ENCODE results near the gene ABCC8. TPM values are rescaled to one million over a fixed set of nuclear protein-coding genes. Genes with fewer than 3 reads are reported as not detected.

Gene ABCC8
- total and polyA plus RNA-seq, 9 of the 15 experiments (the other 6 are each of a cell fraction or from before 2014, with no cell fraction given), result not detected

DNA sequence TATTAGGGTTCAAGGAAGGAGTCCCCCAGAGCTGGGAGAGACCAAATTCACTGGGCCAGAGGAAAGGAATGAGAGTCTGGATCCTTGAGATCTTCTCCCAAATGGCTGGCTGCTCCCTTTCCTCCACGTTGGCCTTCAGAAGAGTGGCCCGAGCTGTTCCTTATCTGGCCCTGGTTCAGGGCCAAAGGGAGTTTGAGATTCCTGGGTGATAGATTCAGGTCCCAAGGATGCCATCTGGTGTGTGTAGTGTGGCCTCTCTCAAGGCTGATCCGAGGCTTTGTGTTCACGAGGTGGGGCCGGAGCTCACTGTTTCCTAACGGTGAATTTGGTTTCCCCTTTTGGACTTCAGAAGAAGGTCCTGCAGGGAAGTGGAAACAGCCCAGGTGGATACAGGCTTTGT lies 17.4 kb upstream of the ABCC8 start:
- no peak for FAIRE-seq
- Histone ChIP-seq H3K9me1 (ENCODE audit: control insufficient read depth, insufficient read depth, low read length) (peaks cover 4% of the 10 kb centered on the region), H3K4me1 (replicated peaks in 1 of 2; ENCODE audit: control insufficient read depth in 2 of 2, insufficient read depth in 2 of 2, low read length in 2 of 2) (no peaks in the 10 kb centered on the region), H3K9me3 (replicated peaks; ENCODE audit: control insufficient read depth, insufficient read depth, low read depth, low read length) (no peaks in the 10 kb centered on the region), H3K27me3 (ENCODE audit: control insufficient read depth in 2 of 2, insufficient read depth in 2 of 2, low read length in 2 of 2) (peaks cover 2 to 65% of the 10 kb centered on the region in 2 experiments; a peak in 4 of 5 replicates), H3K79me2 (ENCODE audit: control insufficient read depth, insufficient read depth, low read length) (no peaks in the 10 kb centered on the region), H3K4me2 (ENCODE audit: insufficient read depth, low read length) (no peak overlapping the region), H2AFZ (ENCODE audit: low read depth, low read length) (no peak overlapping the region), H3K27ac (ENCODE audit: extremely low read depth, low read depth, low read length) (no peak overlapping the region), H4K20me1 (replicated peaks; ENCODE audit: control insufficient read depth, insufficient read depth, low read length) (peaks cover 4% of the 10 kb centered on the region; the same call in 1 of the 2 replicates), H3K36me3 (ENCODE audit: control insufficient read depth, insufficient read depth, low read length) (no peaks in the 10 kb centered on the region), H3K9ac (ENCODE audit: insufficient read depth in 1 of 2, low read depth in 2 of 2, low read length in 2 of 2) (no peak overlapping the region), H3K4me3 (no peak overlapping the region)
- DNase-seq (ENCODE audit: extremely low read depth in 1 of 4, low spot score in 3 of 4), result no peak
- POLR2A ChIA-PET, result interaction anchor here (0.6 kb wide), 1 partner anchor 518 kb away, joined by 4 read pairs; no protein-coding TSS in a partner anchor
- TF ChIP-seq ZNF175 (CRISPR knock-in tag; IDR thresholded peaks at IDR 0.05; ENCODE audit: low read depth) (no peak), NCOA4 (IDR thresholded peaks at IDR 0.05; ENCODE audit: partially characterized antibody) (no peak), CREB1 (IDR thresholded peaks at IDR 0.05) (no peak), CREB1 (CRISPR knock-in tag; IDR thresholded peaks at IDR 0.05) (no peak), ZNF133 (CRISPR knock-in tag; IDR thresholded peaks at IDR 0.05) (no peak), HNRNPH1 (optimal IDR thresholded peaks at IDR 0.05; ENCODE audit: low read depth, low read length) (no peak), ZNF668 (CRISPR knock-in tag; IDR thresholded peaks at IDR 0.05) (no peak), EP400 (IDR thresholded peaks at IDR 0.05) (no peak), SMARCE1 (IDR thresholded peaks at IDR 0.05) (no peak), FOXM1 (IDR thresholded peaks at IDR 0.05; ENCODE audit: low read depth) (no peak), FOXM1 (CRISPR knock-in tag; IDR thresholded peaks at IDR 0.05; ENCODE audit: low read depth) (no peak)
- TF ChIP-seq, protein P1, sequence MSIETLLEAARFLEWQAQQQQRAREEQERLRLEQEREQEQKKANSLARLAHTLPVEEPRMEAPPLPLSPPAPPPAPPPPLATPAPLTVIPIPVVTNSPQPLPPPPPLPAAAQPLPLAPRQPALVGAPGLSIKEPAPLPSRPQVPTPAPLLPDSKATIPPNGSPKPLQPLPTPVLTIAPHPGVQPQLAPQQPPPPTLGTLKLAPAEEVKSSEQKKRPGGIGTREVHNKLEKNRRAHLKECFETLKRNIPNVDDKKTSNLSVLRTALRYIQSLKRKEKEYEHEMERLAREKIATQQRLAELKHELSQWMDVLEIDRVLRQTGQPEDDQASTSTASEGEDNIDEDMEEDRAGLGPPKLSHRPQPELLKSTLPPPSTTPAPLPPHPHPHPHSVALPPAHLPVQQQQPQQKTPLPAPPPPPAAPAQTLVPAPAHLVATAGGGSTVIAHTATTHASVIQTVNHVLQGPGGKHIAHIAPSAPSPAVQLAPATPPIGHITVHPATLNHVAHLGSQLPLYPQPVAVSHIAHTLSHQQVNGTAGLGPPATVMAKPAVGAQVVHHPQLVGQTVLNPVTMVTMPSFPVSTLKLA (conservative IDR thresholded peaks at IDR 0.05), result no peak
- no TSS peak for BruUV-seq (replicated peaks)
- 0% methylated on average over 6 of the region's 6 CpGs for WGBS (ENCODE audit: insufficient coverage, low coverage, missing lambda C conversion rate)
- in situ Hi-C loops (cut with MboI), result no loop called here
- CTCF ChIA-PET (ENCODE audit: low intra/inter-chr PET ratio), result no interaction called here
- intact Hi-C loops (cut with micrococcal nuclease), result no loop called here
- ATAC-seq, result no peak
